Prostate gland (tissue), 2 donors: Measurements from ENCODE around the gene SYMPK.

ENCODE experiments used
- POLR2AphosphoS5 ChIP-seq: sonication (generic); formaldehyde crosslinking; IDR thresholded peaks from one replicate; pipeline ENCODE4 v1.6.1; 2017; ENCODE audit warnings: antibody characterized with exemption
- TF ChIP-seq, protein P1 (sequence below), 4 experiments: fragments of 200-600 bp in 2 of 4; fragments of 450-650 bp in 2 of 4; sonication (generic) in 2 of 4; IDR thresholded peaks; 1 replicate in 3 of 4; 2 replicates in 1 of 4; pipeline ENCODE4 v1.5.1; 2016 to 2019; ENCODE audit warnings: antibody characterized with exemption in 4 of 4, mild to moderate bottlenecking in 2 of 4, moderate library complexity in 2 of 4

DNA sequence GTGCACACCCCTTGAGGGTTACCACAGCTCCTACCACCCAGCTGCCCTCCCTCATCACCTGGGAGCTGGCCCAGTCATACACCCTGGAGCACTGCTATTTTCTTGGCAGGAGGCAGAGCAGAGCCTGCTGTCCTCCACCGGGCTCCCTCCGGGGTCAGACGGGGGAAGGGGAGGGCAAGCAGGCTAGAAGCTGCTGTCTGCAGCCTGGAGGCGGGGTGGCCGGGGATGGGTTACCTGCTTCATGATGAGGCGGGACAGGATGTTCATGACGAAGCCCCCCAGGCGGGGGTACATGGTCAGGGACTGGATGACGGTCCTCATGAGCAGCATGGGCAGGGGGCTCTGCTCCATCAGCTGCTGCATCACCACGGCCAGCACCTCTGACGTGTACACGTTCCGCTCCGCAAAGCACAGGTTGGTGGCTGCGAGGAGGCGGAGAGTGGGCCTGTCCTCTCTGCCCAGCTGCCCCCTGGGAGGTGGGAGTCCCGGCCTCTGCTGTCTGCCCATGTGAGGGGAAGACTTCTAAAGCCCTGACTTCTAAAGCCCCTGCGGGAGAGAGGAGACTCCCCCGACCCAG, 45.1 kb downstream of the SYMPK start:
- TF ChIP-seq, protein P1, sequence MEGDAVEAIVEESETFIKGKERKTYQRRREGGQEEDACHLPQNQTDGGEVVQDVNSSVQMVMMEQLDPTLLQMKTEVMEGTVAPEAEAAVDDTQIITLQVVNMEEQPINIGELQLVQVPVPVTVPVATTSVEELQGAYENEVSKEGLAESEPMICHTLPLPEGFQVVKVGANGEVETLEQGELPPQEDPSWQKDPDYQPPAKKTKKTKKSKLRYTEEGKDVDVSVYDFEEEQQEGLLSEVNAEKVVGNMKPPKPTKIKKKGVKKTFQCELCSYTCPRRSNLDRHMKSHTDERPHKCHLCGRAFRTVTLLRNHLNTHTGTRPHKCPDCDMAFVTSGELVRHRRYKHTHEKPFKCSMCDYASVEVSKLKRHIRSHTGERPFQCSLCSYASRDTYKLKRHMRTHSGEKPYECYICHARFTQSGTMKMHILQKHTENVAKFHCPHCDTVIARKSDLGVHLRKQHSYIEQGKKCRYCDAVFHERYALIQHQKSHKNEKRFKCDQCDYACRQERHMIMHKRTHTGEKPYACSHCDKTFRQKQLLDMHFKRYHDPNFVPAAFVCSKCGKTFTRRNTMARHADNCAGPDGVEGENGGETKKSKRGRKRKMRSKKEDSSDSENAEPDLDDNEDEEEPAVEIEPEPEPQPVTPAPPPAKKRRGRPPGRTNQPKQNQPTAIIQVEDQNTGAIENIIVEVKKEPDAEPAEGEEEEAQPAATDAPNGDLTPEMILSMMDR (IDR thresholded peaks at IDR 0.05), result no peak
- no peak for TF ChIP-seq POLR2AphosphoS5
